K562 (cell line): ENCODE results near the gene TTC39A. TPM values are rescaled to one million over a fixed set of nuclear protein-coding genes. Genes with fewer than 3 reads are reported as not detected.
A peak's percentile ranks its signal among the peaks of the same experiment; 100 is the strongest.

Experiments used
- ATF3 ChIP-seq, 2 experiments: fragments of 450-650 bp in 1 of 2; sonication (generic) in 1 of 2; formaldehyde crosslinking in 1 of 2; IDR thresholded peaks in 1 of 2; conservative IDR thresholded peaks in 1 of 2; 2 replicates each; pipeline versions ENCODE4 v1.6.1 to v1.8.1; 2016 to 2023; ENCODE audit warnings: mild to moderate bottlenecking in 2 of 2, moderate library complexity in 2 of 2, inconsistent platforms in 1 of 2, missing genetic modification reagents in 1 of 2
- BCOR ChIP-seq: fragments of 450-650 bp; IDR thresholded peaks from 2 replicates; pipeline ENCODE4 v1.6.1; 2016
- DMBX1 ChIP-seq: fragments of 250-450 bp; sonication (Bioruptor Pico); IDR thresholded peaks from 2 replicates; pipeline ENCODE4 v1.8.0; 2022; ENCODE audit warnings: inconsistent platforms, mild to moderate bottlenecking, moderate library complexity, borderline replicate concordance
- E2F3 ChIP-seq: fragments of 250-450 bp; sonication (Bioruptor Pico); IDR thresholded peaks from 2 replicates; pipeline ENCODE4 v1.4.0; 2020; ENCODE audit warnings: mild to moderate bottlenecking
- ETV5 ChIP-seq: sonication (generic); formaldehyde crosslinking; IDR thresholded peaks from 2 replicates; pipeline ENCODE4 v1.4.0; 2020; ENCODE audit warnings: low read depth, mild to moderate bottlenecking, missing genetic modification reagents
- HNRNPH1 ChIP-seq: fragments of 200-400 bp; formaldehyde crosslinking; optimal IDR thresholded peaks from 2 replicates; pipeline ENCODE3; 2017; ENCODE audit warnings: low read depth, mild to moderate bottlenecking, low read length, moderate library complexity
- KLF13 ChIP-seq: fragments of 450-650 bp; IDR thresholded peaks from 2 replicates; pipeline ENCODE4 v1.6.1; 2016; ENCODE audit warnings: missing genetic modification characterization, low read depth, mild to moderate bottlenecking, missing compliant biosample characterization, moderate library complexity, borderline replicate concordance
- NBN ChIP-seq: fragments of 450-650 bp; IDR thresholded peaks from 2 replicates; pipeline ENCODE4 v1.6.1; 2016; ENCODE audit warnings: low read depth, mild to moderate bottlenecking
- NFE2L1 ChIP-seq: fragments of 450-650 bp; IDR thresholded peaks from 2 replicates; pipeline ENCODE4 v1.6.1; 2016; ENCODE audit warnings: missing genetic modification characterization, low read depth, mild to moderate bottlenecking, missing compliant biosample characterization, moderate library complexity, borderline replicate concordance
- NR2C1 ChIP-seq, 2 experiments: fragments of 450-650 bp; IDR thresholded peaks; 2 replicates each; pipeline ENCODE4 v1.6.1; 2017; ENCODE audit warnings: mild to moderate bottlenecking in 2 of 2, antibody characterized with exemption in 1 of 2, inconsistent platforms in 1 of 2, missing compliant biosample characterization in 1 of 2, missing genetic modification characterization in 1 of 2
- RAD21 ChIP-seq, 2 experiments: fragments of 250-450 bp in 1 of 2; fragments of 450-650 bp in 1 of 2; sonication (Bioruptor Pico) in 1 of 2; formaldehyde crosslinking in 1 of 2; IDR thresholded peaks in 1 of 2; conservative IDR thresholded peaks in 1 of 2; 2 replicates each; pipeline versions ENCODE4 v1.4.0 to v1.8.0; 2020 to 2022; ENCODE audit warnings: mild to moderate bottlenecking in 2 of 2, moderate library complexity in 1 of 2
- RCOR1 ChIP-seq, 2 experiments: IDR thresholded peaks; 2 replicates each; pipeline ENCODE4 v1.6.1; 2012; ENCODE audit warnings: low read depth in 2 of 2, low read length in 2 of 2, borderline replicate concordance in 1 of 2, improper control_type of control experiment in 1 of 2
- TBP ChIP-seq: optimal IDR thresholded peaks from 2 replicates; pipeline ENCODE3; 2011; ENCODE audit warnings: low read depth, low read length, improper control_type of control experiment
- ZNF140 ChIP-seq: fragments of 250-450 bp; sonication (Bioruptor Pico); IDR thresholded peaks from 2 replicates; pipeline ENCODE4 v1.8.0; 2021; ENCODE audit warnings: moderate library complexity, mild to moderate bottlenecking, inconsistent platforms
- ZNF583 ChIP-seq: fragments of 250-450 bp; sonication (Bioruptor Pico); IDR thresholded peaks from 2 replicates; pipeline ENCODE4 v1.4.0; 2020
- ZNF766 ChIP-seq: fragments of 200-800 bp; sonication (Bioruptor generic); conservative IDR thresholded peaks from 2 replicates; pipeline ENCODE4 v1.6.1; 2016; ENCODE audit warnings: missing genetic modification characterization, missing compliant biosample characterization
- polyA plus RNA-seq, 8 experiments: library from polyadenylated mRNA; depleted of rRNA in 4 of 8; stranded (reverse) in 5 of 8; unstranded in 3 of 8; fragments of >200 nt; fragmentation: Nextera tagmentation in 2 of 8; fragmentation: Illumina TruSeq in 1 of 8; extraction: Ambion mirVana in 2 of 8; extraction: Trizol in 1 of 8; gene quantifications; 2 replicates each; pipeline versions ENCODE4 v1.2.1 to v1.2.3, GENCODE V29; 2011 to 2014; ENCODE audit warnings: inconsistent platforms in 1 of 8, missing spikeins in 1 of 8
- total RNA-seq, 7 experiments: library from RNA; depleted of rRNA in 6 of 7; stranded (reverse); fragments of >200 nt in 6 of 7; fragmentation: Illumina TruSeq in 2 of 7; extraction: Trizol in 2 of 7; gene quantifications; 2 replicates each; pipeline versions ENCODE4 v1.2.1 to v1.2.3, GENCODE V29; 2011 to 2021; ENCODE audit warnings: low replicate concordance in 1 of 7
- TF ChIP-seq, protein P1 (sequence below), 3 experiments: IDR thresholded peaks in 2 of 3; conservative IDR thresholded peaks in 1 of 3; 2 replicates each; pipeline ENCODE4 v1.5.1; 2011 to 2012; ENCODE audit warnings: low read length in 3 of 3, mild to moderate bottlenecking in 3 of 3, control low read depth in 2 of 3, improper control_type of control experiment in 1 of 3, inconsistent platforms in 1 of 3, low read depth in 1 of 3, mixed read lengths in 1 of 3, moderate library complexity in 1 of 3; ENCODE audit not compliant: insufficient read depth in 2 of 3
- TF ChIP-seq, protein P2 (sequence below), 3 experiments: fragments of 200-800 bp in 1 of 3; fragments of 250-450 bp in 1 of 3; fragments of 450-650 bp in 1 of 3; sonication (Bioruptor Pico) in 1 of 3; sonication (Bioruptor generic) in 1 of 3; formaldehyde crosslinking in 1 of 3; IDR thresholded peaks; 2 replicates each; pipeline versions ENCODE4 v1.6.1 to v1.8.0; 2016 to 2022; ENCODE audit warnings: mild to moderate bottlenecking in 2 of 3, missing genetic modification characterization in 2 of 3, missing compliant biosample characterization in 1 of 3, moderate library complexity in 1 of 3

TTC39A gene
- total and polyA plus RNA-seq, 9 of the 15 experiments (the other 6 are each of a cell fraction or from before 2014, with no cell fraction given): 0.18 to 0.82 (median 0.35) TPM

GRCh38 chr1:51331206-51332100 is 1.1 kb upstream of the TTC39A start (continued):
- TF ChIP-seq, protein P1, sequence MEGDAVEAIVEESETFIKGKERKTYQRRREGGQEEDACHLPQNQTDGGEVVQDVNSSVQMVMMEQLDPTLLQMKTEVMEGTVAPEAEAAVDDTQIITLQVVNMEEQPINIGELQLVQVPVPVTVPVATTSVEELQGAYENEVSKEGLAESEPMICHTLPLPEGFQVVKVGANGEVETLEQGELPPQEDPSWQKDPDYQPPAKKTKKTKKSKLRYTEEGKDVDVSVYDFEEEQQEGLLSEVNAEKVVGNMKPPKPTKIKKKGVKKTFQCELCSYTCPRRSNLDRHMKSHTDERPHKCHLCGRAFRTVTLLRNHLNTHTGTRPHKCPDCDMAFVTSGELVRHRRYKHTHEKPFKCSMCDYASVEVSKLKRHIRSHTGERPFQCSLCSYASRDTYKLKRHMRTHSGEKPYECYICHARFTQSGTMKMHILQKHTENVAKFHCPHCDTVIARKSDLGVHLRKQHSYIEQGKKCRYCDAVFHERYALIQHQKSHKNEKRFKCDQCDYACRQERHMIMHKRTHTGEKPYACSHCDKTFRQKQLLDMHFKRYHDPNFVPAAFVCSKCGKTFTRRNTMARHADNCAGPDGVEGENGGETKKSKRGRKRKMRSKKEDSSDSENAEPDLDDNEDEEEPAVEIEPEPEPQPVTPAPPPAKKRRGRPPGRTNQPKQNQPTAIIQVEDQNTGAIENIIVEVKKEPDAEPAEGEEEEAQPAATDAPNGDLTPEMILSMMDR (IDR thresholded peaks at IDR 0.05 in 2 of 3, conservative IDR thresholded peaks at IDR 0.05 in 1 of 3; ENCODE audit: insufficient read depth in 2 of 3, low read depth in 1 of 3, low read length in 3 of 3): peak in 1 of 3 experiments; percentile 0; a peak in 1 of 6 replicates
- TF ChIP-seq NBN (peak; percentile 85), TBP (peak; percentile 77), ZNF766 (CRISPR knock-in tag) (0 out of 2 replicates have a peak, but pooled peaks have one; percentile 80), E2F3 (CRISPR knock-in tag) (peak; percentile 12; the same call in 1 of the 2 replicates), KLF13 (tag) (peak; percentile 53; the same call in 1 of the 2 replicates), RCOR1 (IDR thresholded peaks at IDR 0.05; ENCODE audit: borderline replicate concordance in 1 of 2, low read depth in 2 of 2, low read length in 2 of 2) (peak in 1 of 2 experiments; percentile 91; a peak in 1 of 4 replicates), HNRNPH1 (no peak), RAD21 (CRISPR knock-in tag; conservative IDR thresholded peaks at IDR 0.05 in 1 of 2, IDR thresholded peaks at IDR 0.05 in 1 of 2) (0 out of 4 replicates have a peak, but pooled peaks of 1 of the 2 experiments have one; percentile 22), BCOR (peak; percentile 66), NR2C1 (IDR thresholded peaks at IDR 0.05) (peak; percentile 80), NR2C1 (tag; IDR thresholded peaks at IDR 0.05) (peak; percentile 80), ZNF583 (CRISPR knock-in tag) (peak; percentile 85; the same call in 1 of the 2 replicates), NFE2L1 (tag) (peak; percentile 74), DMBX1 (peak; percentile 52; the same call in 1 of the 2 replicates), ETV5 (CRISPR knock-in tag) (peak; percentile 65; the same call in 1 of the 2 replicates), ATF3 (IDR thresholded peaks at IDR 0.05) (peak; percentile 99), ATF3 (CRISPR knock-in tag; conservative IDR thresholded peaks at IDR 0.05) (peak; percentile 98), ZNF140 (CRISPR knock-in tag) (no peak)
- TF ChIP-seq, protein P2, sequence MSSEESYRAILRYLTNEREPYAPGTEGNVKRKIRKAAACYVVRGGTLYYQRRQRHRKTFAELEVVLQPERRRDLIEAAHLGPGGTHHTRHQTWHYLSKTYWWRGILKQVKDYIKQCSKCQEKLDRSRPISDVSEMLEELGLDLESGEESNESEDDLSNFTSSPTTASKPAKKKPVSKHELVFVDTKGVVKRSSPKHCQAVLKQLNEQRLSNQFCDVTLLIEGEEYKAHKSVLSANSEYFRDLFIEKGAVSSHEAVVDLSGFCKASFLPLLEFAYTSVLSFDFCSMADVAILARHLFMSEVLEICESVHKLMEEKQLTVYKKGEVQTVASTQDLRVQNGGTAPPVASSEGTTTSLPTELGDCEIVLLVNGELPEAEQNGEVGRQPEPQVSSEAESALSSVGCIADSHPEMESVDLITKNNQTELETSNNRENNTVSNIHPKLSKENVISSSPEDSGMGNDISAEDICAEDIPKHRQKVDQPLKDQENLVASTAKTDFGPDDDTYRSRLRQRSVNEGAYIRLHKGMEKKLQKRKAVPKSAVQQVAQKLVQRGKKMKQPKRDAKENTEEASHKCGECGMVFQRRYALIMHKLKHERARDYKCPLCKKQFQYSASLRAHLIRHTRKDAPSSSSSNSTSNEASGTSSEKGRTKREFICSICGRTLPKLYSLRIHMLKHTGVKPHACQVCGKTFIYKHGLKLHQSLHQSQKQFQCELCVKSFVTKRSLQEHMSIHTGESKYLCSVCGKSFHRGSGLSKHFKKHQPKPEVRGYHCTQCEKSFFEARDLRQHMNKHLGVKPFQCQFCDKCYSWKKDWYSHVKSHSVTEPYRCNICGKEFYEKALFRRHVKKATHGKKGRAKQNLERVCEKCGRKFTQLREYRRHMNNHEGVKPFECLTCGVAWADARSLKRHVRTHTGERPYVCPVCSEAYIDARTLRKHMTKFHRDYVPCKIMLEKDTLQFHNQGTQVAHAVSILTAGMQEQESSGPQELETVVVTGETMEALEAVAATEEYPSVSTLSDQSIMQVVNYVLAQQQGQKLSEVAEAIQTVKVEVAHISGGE (CRISPR knock-in tag; IDR thresholded peaks at IDR 0.05): peak in 1 of 3 experiments; percentile 83; a peak in 2 of 6 replicates
